ENCODE results near the gene PTPRCAP. TPM values are rescaled to one million over a fixed set of nuclear protein-coding genes. Genes with fewer than 3 reads are reported as not detected.
A peak's percentile ranks its signal among the peaks of the same experiment; 100 is the strongest.

Gene PTPRCAP
- total and polyA plus RNA-seq, 2 experiments from 2014 or later = 3.3 to 3.5 TPM

DNA sequence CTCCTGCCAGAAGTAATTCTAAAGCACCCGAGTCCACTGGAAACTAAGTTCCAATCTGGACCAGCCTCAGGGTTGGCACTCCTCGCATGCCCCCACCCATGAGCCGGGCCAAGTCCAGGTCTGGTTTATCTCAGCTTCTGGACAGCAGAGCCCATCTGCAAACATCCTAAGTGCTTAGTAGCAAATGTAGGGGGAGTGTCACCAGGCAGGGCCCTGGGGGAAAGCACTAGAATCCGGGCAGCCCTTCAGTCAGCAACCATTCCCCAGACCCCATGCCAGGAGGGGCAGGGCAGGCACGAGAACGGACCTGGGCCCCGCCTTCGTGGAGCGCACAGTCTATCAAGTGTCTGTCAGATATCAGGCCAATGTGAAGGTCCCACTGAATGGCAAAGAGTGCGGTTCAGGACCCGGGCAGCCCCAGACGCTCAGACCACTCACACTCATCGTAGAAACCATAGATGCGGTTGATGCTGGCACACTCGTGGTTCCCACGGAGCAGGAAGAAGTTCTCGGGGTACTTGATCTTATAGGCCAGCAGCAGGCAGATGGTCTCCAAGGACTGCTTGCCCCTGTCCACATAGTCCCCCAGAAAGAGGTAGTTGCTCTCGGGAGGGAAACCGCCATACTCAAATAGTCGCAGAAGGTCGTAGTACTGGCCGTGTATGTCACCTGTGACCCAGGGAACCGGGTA is 37.1 kb downstream of the PTPRCAP start:
- Histone ChIP-seq H2AFZ (no peak overlapping the region), H3K79me2 (replicated peaks; ENCODE audit: insufficient read depth) (peaks cover 16% of the 10 kb centered on the region), H3K4me3 (peak overlapping the region; percentile 88), H3K27ac (ENCODE audit: low read depth) (no peak overlapping the region), H3K9me2 (ENCODE audit: insufficient read depth) (no peaks in the 10 kb centered on the region), H3K4me2 (peak overlapping the region; percentile 91), H3F3A (replicated peaks; ENCODE audit: low read depth) (0 out of 2 replicates have a peak, but pooled peaks cover 4% of the 10 kb centered on the region), H3K36me3 (ENCODE audit: insufficient read depth) (no peaks in the 10 kb centered on the region), H3K4me1 (ENCODE audit: insufficient read depth) (peaks cover 24% of the 10 kb centered on the region), H3K27me3 (ENCODE audit: insufficient read depth) (no peaks in the 10 kb centered on the region), H4K20me1 (replicated peaks; ENCODE audit: insufficient read depth) (peaks cover 8% of the 10 kb centered on the region; the same call in 1 of the 2 replicates)
- peaks cover 37% of the 10 kb centered on the region for H3K36me3 Mint-ChIP-seq (ENCODE audit: low read depth)
- ATAC-seq = no peak
- TF ChIP-seq STAT1 (IDR thresholded peaks at IDR 0.05; ENCODE audit: unreplicated experiment) (no peak), ZNF462 (CRISPR knock-in tag; IDR thresholded peaks at IDR 0.05) (no peak), JUNB (IDR thresholded peaks at IDR 0.05; ENCODE audit: unreplicated experiment) (no peak), CREB1 (CRISPR knock-in tag; IDR thresholded peaks at IDR 0.05; ENCODE audit: low read depth) (no peak), ZNF114 (CRISPR knock-in tag; IDR thresholded peaks at IDR 0.05) (no peak)
- TF ChIP-seq, protein P1, sequence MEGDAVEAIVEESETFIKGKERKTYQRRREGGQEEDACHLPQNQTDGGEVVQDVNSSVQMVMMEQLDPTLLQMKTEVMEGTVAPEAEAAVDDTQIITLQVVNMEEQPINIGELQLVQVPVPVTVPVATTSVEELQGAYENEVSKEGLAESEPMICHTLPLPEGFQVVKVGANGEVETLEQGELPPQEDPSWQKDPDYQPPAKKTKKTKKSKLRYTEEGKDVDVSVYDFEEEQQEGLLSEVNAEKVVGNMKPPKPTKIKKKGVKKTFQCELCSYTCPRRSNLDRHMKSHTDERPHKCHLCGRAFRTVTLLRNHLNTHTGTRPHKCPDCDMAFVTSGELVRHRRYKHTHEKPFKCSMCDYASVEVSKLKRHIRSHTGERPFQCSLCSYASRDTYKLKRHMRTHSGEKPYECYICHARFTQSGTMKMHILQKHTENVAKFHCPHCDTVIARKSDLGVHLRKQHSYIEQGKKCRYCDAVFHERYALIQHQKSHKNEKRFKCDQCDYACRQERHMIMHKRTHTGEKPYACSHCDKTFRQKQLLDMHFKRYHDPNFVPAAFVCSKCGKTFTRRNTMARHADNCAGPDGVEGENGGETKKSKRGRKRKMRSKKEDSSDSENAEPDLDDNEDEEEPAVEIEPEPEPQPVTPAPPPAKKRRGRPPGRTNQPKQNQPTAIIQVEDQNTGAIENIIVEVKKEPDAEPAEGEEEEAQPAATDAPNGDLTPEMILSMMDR (conservative IDR thresholded peaks at IDR 0.05; ENCODE audit: low read depth in 2 of 2) = no peak
- no peak for DNase-seq (ENCODE audit: low spot score)
- H3K4me3 Mint-ChIP-seq = peak overlapping the region; percentile 76
- H3K27me3 Mint-ChIP-seq (ENCODE audit: insufficient read depth, low read depth, poor library complexity) = peaks cover 12% of the 10 kb centered on the region
- peaks cover 30% of the 10 kb centered on the region for H3K4me1 Mint-ChIP-seq
- peak overlapping the region; percentile 45; the same call in 1 of the 2 replicates for H3K27ac Mint-ChIP-seq
- H3K9me3 Mint-ChIP-seq = no peaks in the 10 kb centered on the region
